Suppressor macrophage treated with lipopolysaccharide for 4 hours (primary cell): Measurements from ENCODE around the gene KRTAP9-7.

Experiments
- DNase-seq: peaks from one replicate; pipeline ENCODE4 v3.0.0-alpha.2; 2020

The KRTAP9-7 gene

GRCh38 chr17:41322903-41323895 is 47.7 kb downstream of the KRTAP9-7 start:
- no peak for DNase-seq

DNA sequence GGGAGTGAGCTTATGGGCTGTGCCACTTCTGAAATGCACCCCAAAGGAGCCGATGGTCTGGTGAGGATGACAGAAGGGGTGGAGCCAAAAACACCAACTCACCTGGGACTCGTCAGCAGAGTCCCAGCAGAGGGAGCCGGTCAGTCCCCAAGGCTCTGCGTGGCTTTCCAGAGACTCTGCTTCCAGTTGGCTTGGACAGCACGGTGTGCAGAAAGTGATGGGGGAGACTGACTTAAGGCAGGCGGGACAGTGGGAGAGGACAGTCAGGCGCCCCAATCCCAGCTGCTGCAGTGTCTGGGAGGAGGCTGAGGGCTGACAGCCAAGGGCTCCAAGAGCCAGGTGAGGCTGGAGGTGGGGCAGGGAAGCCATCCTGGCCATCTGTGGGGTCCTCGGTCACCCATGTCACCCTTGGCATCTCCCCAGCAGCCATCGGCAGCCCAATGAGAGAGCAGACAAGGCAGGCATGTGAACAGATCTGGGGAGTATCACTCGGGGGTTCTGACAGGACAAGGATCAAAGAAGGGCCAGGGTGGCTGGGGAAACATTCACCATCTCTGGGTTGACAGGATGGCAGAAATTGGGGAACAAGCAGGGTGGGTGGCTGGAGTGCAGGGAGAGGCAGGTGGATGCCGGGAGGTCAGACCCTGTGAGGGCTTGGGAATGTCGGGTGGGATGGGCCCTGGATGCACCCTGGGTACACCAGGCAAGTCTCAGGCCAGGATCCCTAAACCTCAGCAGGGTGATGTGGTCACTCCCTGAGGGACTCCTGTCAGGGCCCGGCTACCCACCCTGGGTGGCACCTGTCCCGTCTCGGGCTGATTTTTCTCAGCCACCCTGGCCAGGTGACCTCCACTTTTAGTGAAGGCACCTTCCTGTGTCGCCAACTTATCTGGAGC is 48.9 kb downstream of the KRTAP9-7 start:
- no peak for DNase-seq

DNA sequence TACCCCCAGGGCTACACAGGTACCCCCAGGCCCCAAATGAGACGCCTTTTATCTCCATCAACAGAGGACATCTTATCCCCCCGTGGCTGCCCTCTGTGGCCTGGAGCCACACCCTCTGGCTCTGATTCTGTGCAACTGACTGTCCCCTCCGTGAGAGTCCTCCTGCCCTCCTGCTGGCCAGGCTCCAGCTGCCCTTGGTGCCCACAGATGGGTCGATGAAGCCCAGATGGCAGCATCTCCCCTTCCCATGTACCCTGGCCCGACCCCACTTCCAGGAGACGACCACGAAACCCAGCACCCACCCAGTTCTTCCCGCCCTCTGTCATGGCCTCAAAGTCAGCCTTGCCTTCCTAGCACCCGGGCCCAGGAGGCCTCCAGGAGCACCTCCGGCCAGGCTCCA is 49.6 kb downstream of the KRTAP9-7 start:
- DNase-seq: no peak

DNA sequence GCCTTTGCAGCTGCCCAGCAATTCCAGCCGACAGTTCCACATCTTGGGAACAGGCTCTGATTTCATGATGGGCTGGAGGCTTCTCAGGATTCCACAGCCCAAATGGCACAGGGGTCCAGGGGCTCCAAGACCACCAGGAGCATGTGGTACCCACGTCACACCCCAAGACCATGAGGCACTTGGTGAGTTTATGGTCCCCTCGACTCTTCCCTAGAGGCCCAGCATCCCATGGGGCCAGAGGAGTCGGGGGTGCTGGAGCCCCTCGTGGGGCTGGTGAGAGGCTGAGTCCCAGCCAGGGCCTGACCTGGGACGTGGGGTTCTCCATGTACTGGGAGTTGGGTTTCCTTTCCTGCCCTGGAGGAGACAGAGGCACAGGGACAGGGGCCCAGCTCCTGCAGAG is 50.1 kb downstream of the KRTAP9-7 start:
- no peak for DNase-seq
